CD4-positive, CD25-positive, alpha-beta regulatory T cell (primary cell): ENCODE measurements around the gene TARS2. TPM values are rescaled to one million over a fixed set of nuclear protein-coding genes. Genes with fewer than 3 reads are reported as not detected.

Source experiments
- ATAC-seq, 2 donors: fragments of 150-1000 bp; cut with Tn5 transposase; one replicate each; pipeline ENCODE4 v1.10.0; 2021; ENCODE audit warnings: low read depth in 2 of 2, moderate number of reproducible peaks in 2 of 2, moderate library complexity in 1 of 2
- DNase-seq, 3 donors: peaks; one replicate each; pipeline versions ENCODE4 v3.0.0 to v3.0.0-alpha.2; 2012 to 2022; ENCODE audit warnings: mixed read lengths in 1 of 3
- H3K27ac ChIP-seq: one replicate; pipeline ENCODE4 v1.7.0; 2013; ENCODE audit warnings: mild to moderate bottlenecking, low read length; ENCODE audit not compliant: insufficient read depth, poor library complexity, severe bottlenecking
- H3K27me3 ChIP-seq: one replicate; pipeline ENCODE4 v1.7.0; 2013; ENCODE audit warnings: low read length; ENCODE audit not compliant: control insufficient read depth, insufficient read depth
- H3K36me3 ChIP-seq: one replicate; pipeline ENCODE4 v1.7.0; 2013; ENCODE audit warnings: mild to moderate bottlenecking, low read length, moderate library complexity; ENCODE audit not compliant: control insufficient read depth, insufficient read depth
- H3K4me1 ChIP-seq: 2 replicates; pipeline ENCODE4 v1.7.0; 2013; ENCODE audit warnings: mild to moderate bottlenecking, low read length; ENCODE audit not compliant: insufficient read depth, control insufficient read depth, poor library complexity, severe bottlenecking
- H3K4me3 ChIP-seq: one replicate; pipeline ENCODE4 v1.7.0; 2013; ENCODE audit warnings: low read depth, mild to moderate bottlenecking, low read length, moderate library complexity
- H3K9me3 ChIP-seq, 2 experiments: 1 replicate in 1 of 2; 2 replicates in 1 of 2; pipeline ENCODE4 v1.7.0; 2013; ENCODE audit warnings: low read length in 2 of 2, mild to moderate bottlenecking in 1 of 2, moderate library complexity in 1 of 2; ENCODE audit not compliant: control insufficient read depth in 2 of 2
- H3K27ac Mint-ChIP-seq, 3 donors: one replicate each; pipeline ENCODE4 v1.8.0; 2020 to 2022; ENCODE audit warnings: mild to moderate bottlenecking in 3 of 3, mixed read lengths in 3 of 3, moderate library complexity in 2 of 3
- H3K27me3 Mint-ChIP-seq: one replicate; pipeline ENCODE4 v1.8.0; 2022; ENCODE audit warnings: mild to moderate bottlenecking, mixed read lengths
- H3K36me3 Mint-ChIP-seq: one replicate; pipeline ENCODE4 v1.8.0; 2020; ENCODE audit warnings: mixed read lengths
- H3K4me1 Mint-ChIP-seq, 4 donors: one replicate each; pipeline ENCODE4 v1.8.0; 2020 to 2022; ENCODE audit warnings: mixed read lengths in 4 of 4, mild to moderate bottlenecking in 1 of 4
- H3K4me3 Mint-ChIP-seq, 4 donors: one replicate each; pipeline ENCODE4 v1.8.0; 2020 to 2022; ENCODE audit warnings: mild to moderate bottlenecking in 4 of 4, mixed read lengths in 4 of 4, moderate library complexity in 3 of 4
- H3K9me3 Mint-ChIP-seq, 7 donors: one replicate each; pipeline ENCODE4 v1.8.0; 2020 to 2022; ENCODE audit warnings: mixed read lengths in 7 of 7, mild to moderate bottlenecking in 3 of 7, moderate library complexity in 2 of 7
- polyA plus RNA-seq, 4 donors: library from polyadenylated mRNA; unstranded; fragments of 300-500 nt; fragmentation: Illumina TruSeq; gene quantifications; one replicate each; pipeline ENCODE4 v1.2.3, GENCODE V29; 2021
- total RNA-seq: library from RNA; stranded (reverse); gene quantifications from one replicate; pipeline ENCODE4 v1.2.3, GENCODE V29; 2022

Gene TARS2
- total and polyA plus RNA-seq, 5 donors from 2014 or later, result 28.6 to 36.6 (median 32.7) TPM

DNA sequence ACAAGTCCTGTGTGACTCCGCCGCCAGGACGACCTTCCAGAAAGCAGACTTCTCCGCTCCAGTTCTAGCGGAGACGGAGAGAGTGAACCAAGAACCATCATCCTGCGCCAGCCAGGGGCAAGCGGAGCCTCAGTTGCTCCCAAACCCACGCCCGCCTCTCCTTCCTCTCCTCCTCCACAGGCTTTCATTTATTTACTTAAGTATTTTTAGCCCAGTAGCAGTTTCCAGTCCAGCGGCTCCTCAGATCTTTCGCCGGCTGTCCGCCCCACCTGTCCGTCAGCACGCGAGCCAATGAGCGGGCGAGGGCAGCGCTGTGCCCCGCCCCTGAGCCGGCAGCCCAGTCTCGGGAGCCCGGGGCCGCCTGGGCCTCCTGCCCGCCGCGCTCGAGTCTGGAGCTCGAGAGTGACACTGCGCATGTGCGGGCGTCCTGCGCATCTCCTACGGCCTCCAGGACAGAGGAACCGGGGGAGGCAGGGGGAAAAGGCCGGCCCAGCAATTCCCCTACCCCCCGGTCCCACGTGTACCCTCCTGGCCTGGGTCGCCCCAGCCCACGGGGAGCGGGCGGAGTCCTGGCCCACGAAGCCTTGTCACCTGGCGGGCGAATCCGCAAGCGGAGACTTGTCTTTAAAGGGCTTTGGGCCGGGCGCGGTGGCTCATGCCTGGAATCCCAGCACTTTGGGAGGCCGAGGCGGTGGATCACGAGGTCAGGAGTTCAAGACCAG, 28.3 kb downstream of the TARS2 start, which contains the start of gene FALEC:
FALEC (plus strand) TSS at position 425 of the 722 bp plus-strand sequence.
- H3K27me3 Mint-ChIP-seq, result peaks cover 7% of the 10 kb centered on the region
- DNase-seq (peak; percentile 86 to 93 (median 89)), ATAC-seq (peak; percentile 96 to 97)
- H3K4me1 Mint-ChIP-seq, result peaks cover 0 to 25% (median 15%) of the 10 kb centered on the region in 4 donors
- H3K4me1 ChIP-seq, result peaks cover 19% of the 10 kb centered on the region
- H3K36me3 ChIP-seq, result no peaks in the 10 kb centered on the region
- no peaks in the 10 kb centered on the region for H3K36me3 Mint-ChIP-seq
- H3K4me3 Mint-ChIP-seq, result peak within 1 kb of the TSS; percentile 74 to 95 (median 92)
- no peaks in the 10 kb centered on the region for H3K27me3 ChIP-seq
- H3K9me3 Mint-ChIP-seq, result no peaks in the 10 kb centered on the region
- H3K4me3 ChIP-seq, result peak within 1 kb of the TSS; percentile 81
- peak within 1 kb of the TSS; percentile 44 for H3K27ac ChIP-seq
- H3K27ac Mint-ChIP-seq, result peak within 1 kb of the TSS; percentile 48 to 87 (median 77)
- H3K9me3 ChIP-seq, result no peaks in the 10 kb centered on the region

DNA sequence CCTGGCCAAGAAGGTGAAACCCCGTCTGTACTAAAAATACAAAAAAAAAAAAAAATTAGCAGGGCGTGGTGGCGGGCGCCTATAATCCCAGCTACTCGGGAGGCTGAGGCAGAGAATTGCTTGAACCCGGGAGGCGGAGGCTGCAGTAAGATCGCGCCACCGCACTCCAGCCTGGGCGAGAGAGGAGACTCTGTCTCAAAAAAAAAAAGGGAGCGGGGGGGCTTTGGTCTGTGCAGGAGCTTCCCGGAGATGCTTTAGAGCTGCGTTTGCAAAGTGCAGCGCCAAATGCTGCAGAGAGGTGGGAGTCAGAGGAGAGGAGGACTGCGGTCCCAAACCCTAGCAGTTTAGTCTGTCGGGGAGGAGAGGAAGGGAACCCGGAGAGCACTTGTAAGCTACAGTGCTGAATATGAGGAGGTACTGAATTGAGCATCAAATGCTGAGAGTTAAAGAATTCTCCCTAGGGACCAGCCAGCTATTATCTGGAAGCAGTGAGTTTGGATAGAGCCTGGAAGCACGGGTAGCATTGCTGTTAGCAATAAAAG, 28.9 kb downstream of the TARS2 start:
- Mint-ChIP-seq H3K9me3 (no peaks in the 10 kb centered on the region), H3K4me1 (peaks cover 0 to 25% (median 15%) of the 10 kb centered on the region in 4 donors), H3K27ac (peak overlapping the region; percentile 48 to 77 (median 68))

DNA sequence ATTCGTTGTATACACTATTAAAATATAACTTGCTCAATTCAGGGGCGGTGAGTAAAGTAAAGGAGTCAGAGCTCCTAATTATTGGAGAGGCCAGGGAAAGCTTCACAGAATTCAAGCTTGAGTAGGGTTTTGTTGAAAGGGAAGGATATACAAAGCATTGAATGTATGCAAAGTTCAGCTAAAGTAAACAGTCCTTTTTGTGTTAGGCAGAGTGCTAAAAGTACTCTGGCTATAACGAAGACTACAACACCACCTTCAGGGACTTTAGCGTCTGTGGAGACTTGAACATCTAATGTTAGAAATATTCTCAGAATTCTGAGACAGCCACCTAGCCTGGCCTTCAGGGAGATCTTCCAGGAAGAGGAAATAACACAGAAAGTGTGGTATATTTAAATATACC, 29.4 kb downstream of the TARS2 start:
- peak overlapping the region; percentile 67 for H3K4me3 ChIP-seq
- DNase-seq (peak in 2 of 3 donors; percentile 7 to 80), ATAC-seq (peak; percentile 24 to 27)
- no peaks in the 10 kb centered on the region for H3K27me3 ChIP-seq
- peaks cover 7% of the 10 kb centered on the region for H3K27me3 Mint-ChIP-seq
- no peaks in the 10 kb centered on the region for H3K36me3 Mint-ChIP-seq
- H3K4me3 Mint-ChIP-seq, result peak overlapping the region; percentile 74 to 95 (median 92)
- no peaks in the 10 kb centered on the region for H3K9me3 Mint-ChIP-seq
- H3K27ac ChIP-seq, result no peak overlapping the region
- H3K4me1 Mint-ChIP-seq, result peaks cover 0 to 25% (median 15%) of the 10 kb centered on the region in 4 donors
- H3K36me3 ChIP-seq, result no peaks in the 10 kb centered on the region
- peak overlapping the region in 1 of 3 donors; percentile 77 for H3K27ac Mint-ChIP-seq
- peaks cover 19% of the 10 kb centered on the region for H3K4me1 ChIP-seq
- H3K9me3 ChIP-seq, result no peaks in the 10 kb centered on the region

More for the DNA sequence above, 28.9 kb downstream of the TARS2 start:
- H3K9me3 ChIP-seq, result no peaks in the 10 kb centered on the region
- H3K27me3 Mint-ChIP-seq, result peaks cover 7% of the 10 kb centered on the region
- H3K27ac ChIP-seq, result no peak overlapping the region
- H3K4me3 ChIP-seq, result peak overlapping the region; percentile 67
- no peaks in the 10 kb centered on the region for H3K36me3 Mint-ChIP-seq
- DNase-seq (peak in 1 of 3 donors; percentile 28), ATAC-seq (no peak)
- H3K4me3 Mint-ChIP-seq, result peak overlapping the region; percentile 74 to 95 (median 92)
- peaks cover 19% of the 10 kb centered on the region for H3K4me1 ChIP-seq
- H3K27me3 ChIP-seq, result no peaks in the 10 kb centered on the region
- no peaks in the 10 kb centered on the region for H3K36me3 ChIP-seq

DNA sequence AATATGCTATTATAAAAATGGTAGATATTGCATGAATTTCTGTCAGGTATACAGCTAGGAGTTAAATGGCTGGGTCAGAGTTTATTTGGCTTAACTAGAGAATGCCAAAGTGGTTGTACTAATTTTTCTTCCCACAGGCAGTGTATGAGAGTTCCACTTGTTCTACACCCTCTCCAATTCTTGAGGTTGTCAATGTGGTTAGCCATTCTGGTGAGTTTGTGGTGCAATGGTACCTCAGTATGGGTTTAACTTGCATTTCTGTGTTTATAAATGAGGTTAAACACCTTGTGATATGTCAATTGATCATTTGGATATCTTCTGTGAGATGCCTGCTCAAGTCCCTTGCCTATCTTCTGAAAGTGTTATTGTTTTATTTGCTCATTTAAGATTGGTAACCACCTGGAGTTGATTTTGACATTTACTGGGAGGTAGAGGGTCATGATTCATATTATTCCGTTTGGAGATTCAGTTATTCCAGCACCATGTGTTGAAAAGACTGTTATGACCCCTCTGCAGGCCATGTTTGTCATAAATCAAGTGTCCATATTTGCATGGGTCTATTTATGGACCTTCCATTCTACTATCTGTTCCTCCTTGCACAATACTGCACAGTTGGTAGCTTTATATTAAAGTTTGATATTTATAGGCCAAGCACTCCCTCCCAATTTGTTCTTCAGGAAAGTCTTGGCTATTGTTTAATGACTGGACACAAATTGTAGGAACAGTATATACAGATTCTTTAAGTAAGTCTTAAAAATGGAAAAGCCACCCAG, 34.2 kb downstream of the TARS2 start:
- Histone ChIP-seq H3K27me3 (no peaks in the 10 kb centered on the region), H3K36me3 (no peaks in the 10 kb centered on the region), H3K4me1 (peaks cover 6% of the 10 kb centered on the region), H3K9me3 (no peaks in the 10 kb centered on the region), H3K27ac (no peak overlapping the region), H3K4me3 (no peak overlapping the region)
- peaks cover 6% of the 10 kb centered on the region for H3K27me3 Mint-ChIP-seq
- peak overlapping the region in 1 of 4 donors; percentile 44 for H3K4me3 Mint-ChIP-seq
- DNase-seq (no peak), ATAC-seq (no peak)
- H3K9me3 Mint-ChIP-seq, result no peaks in the 10 kb centered on the region
- H3K4me1 Mint-ChIP-seq, result peaks cover 0 to 11% (median 5%) of the 10 kb centered on the region in 4 donors
- no peaks in the 10 kb centered on the region for H3K36me3 Mint-ChIP-seq
- no peak overlapping the region for H3K27ac Mint-ChIP-seq

DNA sequence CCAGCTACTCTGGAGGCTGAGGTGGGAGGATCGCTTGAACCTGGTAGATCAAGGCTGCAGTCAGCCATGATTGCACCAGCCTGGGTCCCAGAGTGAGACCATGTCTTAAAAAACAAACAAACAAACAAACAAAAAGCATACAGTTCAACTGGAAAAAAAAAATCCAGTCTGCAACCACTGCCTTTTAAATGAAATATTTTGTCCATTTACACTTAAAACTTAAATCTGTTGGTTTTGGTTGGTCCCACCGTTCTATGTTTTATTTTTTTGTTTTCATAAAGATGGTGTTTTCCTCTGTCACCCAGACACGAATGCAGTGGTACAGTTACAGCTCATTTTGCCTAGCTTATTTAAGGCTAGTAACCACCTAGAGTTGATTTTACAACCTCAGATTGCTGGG, 38.1 kb downstream of the TARS2 start:
- Mint-ChIP-seq H3K4me3 (no peak overlapping the region), H3K36me3 (no peaks in the 10 kb centered on the region), H3K9me3 (no peaks in the 10 kb centered on the region), H3K27me3 (no peaks in the 10 kb centered on the region), H3K27ac (no peak overlapping the region), H3K4me1 (no peaks in the 10 kb centered on the region)
- Histone ChIP-seq H3K27ac (no peak overlapping the region), H3K9me3 (no peaks in the 10 kb centered on the region), H3K36me3 (no peaks in the 10 kb centered on the region), H3K4me3 (no peak overlapping the region), H3K27me3 (no peaks in the 10 kb centered on the region), H3K4me1 (no peaks in the 10 kb centered on the region)
- ATAC-seq (no peak), DNase-seq (no peak)

DNA sequence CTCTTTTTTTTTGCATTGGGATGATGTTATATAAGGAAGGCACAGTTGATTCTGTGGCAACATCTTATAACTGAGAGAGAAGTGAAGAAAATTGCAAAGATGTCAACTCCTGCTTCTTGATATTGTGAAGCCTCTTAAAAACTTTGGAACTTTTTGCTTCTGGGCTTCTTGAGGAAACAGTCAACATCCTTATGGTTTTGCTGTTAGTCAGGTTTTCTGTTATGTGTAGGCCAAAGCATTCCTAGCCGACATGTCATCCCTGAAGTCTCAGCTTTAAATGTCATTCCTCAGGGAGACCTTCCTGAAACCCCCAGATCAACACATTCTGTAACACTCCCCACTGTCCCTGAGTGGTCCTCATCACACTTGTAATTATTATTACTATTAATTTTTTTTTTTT, 41.0 kb downstream of the TARS2 start:
- Histone ChIP-seq H3K27ac (no peak overlapping the region), H3K4me3 (no peak overlapping the region), H3K9me3 (no peaks in the 10 kb centered on the region), H3K27me3 (no peaks in the 10 kb centered on the region), H3K4me1 (no peaks in the 10 kb centered on the region), H3K36me3 (no peaks in the 10 kb centered on the region)
- Mint-ChIP-seq H3K27me3 (no peaks in the 10 kb centered on the region), H3K36me3 (no peaks in the 10 kb centered on the region), H3K4me1 (peaks cover 0 to 5% (median 0%) of the 10 kb centered on the region in 4 donors), H3K9me3 (no peaks in the 10 kb centered on the region), H3K27ac (no peak overlapping the region), H3K4me3 (no peak overlapping the region)
- no peak for ATAC-seq
- no peak for DNase-seq

DNA sequence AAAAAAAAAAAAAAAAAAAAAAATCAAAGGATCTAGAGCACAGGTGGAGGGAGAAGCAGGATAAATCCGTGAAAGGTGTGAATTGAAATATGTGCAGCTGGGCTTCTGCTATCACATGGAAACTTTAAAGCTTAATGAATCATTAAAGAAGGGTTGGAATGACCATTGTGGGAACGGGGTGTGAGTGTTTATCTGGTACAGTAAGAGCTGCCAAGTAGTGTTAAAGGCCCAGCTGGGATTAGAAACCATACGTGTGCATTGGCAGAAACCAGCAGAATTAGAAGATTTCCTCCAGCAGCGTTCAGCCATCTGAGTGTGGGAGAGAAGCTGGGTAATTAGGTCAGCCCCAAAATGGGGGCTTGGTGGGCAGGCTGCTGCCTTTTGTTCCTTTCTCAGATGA, 41.8 kb downstream of the TARS2 start:
- DNase-seq (no peak), ATAC-seq (no peak)
- Mint-ChIP-seq H3K4me3 (no peak overlapping the region), H3K27me3 (no peaks in the 10 kb centered on the region), H3K36me3 (no peaks in the 10 kb centered on the region), H3K27ac (no peak overlapping the region), H3K4me1 (peaks cover 0 to 5% (median 0%) of the 10 kb centered on the region in 4 donors), H3K9me3 (no peaks in the 10 kb centered on the region)
- H3K9me3 ChIP-seq, result no peaks in the 10 kb centered on the region
- H3K4me1 ChIP-seq, result no peaks in the 10 kb centered on the region
- H3K4me3 ChIP-seq, result no peak overlapping the region
- H3K27me3 ChIP-seq, result no peaks in the 10 kb centered on the region
- H3K36me3 ChIP-seq, result no peaks in the 10 kb centered on the region
- H3K27ac ChIP-seq, result no peak overlapping the region
